HEK293 (cell line): Measurements from ENCODE around the gene SORT1.

ENCODE experiments used
- BCL6B ChIP-seq: fragments of 450-650 bp; formaldehyde crosslinking; IDR thresholded peaks from 2 replicates; pipeline ENCODE4 v1.5.1; 2017; ENCODE audit warnings: missing biosample characterization, missing genetic modification characterization
- EGR2 ChIP-seq: fragments of 450-650 bp; formaldehyde crosslinking; IDR thresholded peaks from 2 replicates; pipeline ENCODE4 v1.5.1; 2016; ENCODE audit warnings: low read depth, missing biosample characterization, missing genetic modification characterization
- INSM2 ChIP-seq: fragments of 450-650 bp; formaldehyde crosslinking; IDR thresholded peaks from 2 replicates; pipeline ENCODE4 v1.5.1; 2016; ENCODE audit warnings: missing biosample characterization, missing genetic modification characterization
- KLF10 ChIP-seq: fragments of 450-650 bp; IDR thresholded peaks from 2 replicates; pipeline ENCODE4 v1.5.1; 2018; ENCODE audit warnings: missing biosample characterization, mild to moderate bottlenecking, missing genetic modification characterization
- MZF1 ChIP-seq: fragments of 450-650 bp; formaldehyde crosslinking; IDR thresholded peaks from 2 replicates; pipeline ENCODE4 v1.5.1; 2017; ENCODE audit warnings: missing biosample characterization, missing genetic modification characterization, borderline replicate concordance
- PRDM4 ChIP-seq: fragments of 450-650 bp; formaldehyde crosslinking; IDR thresholded peaks from 2 replicates; pipeline ENCODE4 v1.5.1; 2017; ENCODE audit warnings: missing biosample characterization, missing genetic modification characterization
- TRIM28 ChIP-seq: IDR thresholded peaks from 2 replicates; pipeline ENCODE4 v1.6.1; 2011; ENCODE audit warnings: low read length, control low read depth, borderline replicate concordance
- ZBTB44 ChIP-seq: fragments of 450-650 bp; IDR thresholded peaks from 2 replicates; pipeline ENCODE4 v1.5.1; 2018; ENCODE audit warnings: missing biosample characterization, mild to moderate bottlenecking, missing genetic modification characterization
- ZFP3 ChIP-seq: fragments of 450-650 bp; formaldehyde crosslinking; IDR thresholded peaks from 2 replicates; pipeline ENCODE4 v1.5.1; 2016; ENCODE audit warnings: low read depth, missing biosample characterization, missing genetic modification characterization
- ZIC2 ChIP-seq: fragments of 450-650 bp; formaldehyde crosslinking; IDR thresholded peaks from 2 replicates; pipeline ENCODE4 v1.5.1; 2016; ENCODE audit warnings: missing biosample characterization, missing genetic modification characterization
- ZNF10 ChIP-seq: fragments of 450-650 bp; formaldehyde crosslinking; IDR thresholded peaks from 2 replicates; pipeline ENCODE4 v1.5.1; 2017; ENCODE audit warnings: missing biosample characterization, missing genetic modification characterization
- ZNF174 ChIP-seq: fragments of 450-650 bp; formaldehyde crosslinking; IDR thresholded peaks from 2 replicates; pipeline ENCODE4 v1.5.0; 2017; ENCODE audit warnings: missing biosample characterization, mild to moderate bottlenecking, missing genetic modification characterization
- ZNF24 ChIP-seq: fragments of 450-650 bp; formaldehyde crosslinking; IDR thresholded peaks from 2 replicates; pipeline ENCODE4 v1.5.1; 2016; ENCODE audit warnings: missing biosample characterization, missing genetic modification characterization
- ZNF324 ChIP-seq: fragments of 450-650 bp; formaldehyde crosslinking; IDR thresholded peaks from 2 replicates; pipeline ENCODE4 v1.5.1; 2016; ENCODE audit warnings: missing biosample characterization, missing genetic modification characterization
- ZNF518A ChIP-seq: fragments of 450-650 bp; formaldehyde crosslinking; conservative IDR thresholded peaks from 2 replicates; pipeline ENCODE4 v1.5.1; 2016; ENCODE audit warnings: low read depth, missing biosample characterization, missing genetic modification characterization
- ZNF529 ChIP-seq: fragments of 450-650 bp; formaldehyde crosslinking; IDR thresholded peaks from 2 replicates; pipeline ENCODE4 v1.5.1; 2017; ENCODE audit warnings: missing genetic modification characterization, missing biosample characterization; ENCODE audit not compliant: insufficient replicate concordance
- ZNF600 ChIP-seq: fragments of 450-650 bp; formaldehyde crosslinking; IDR thresholded peaks from 2 replicates; pipeline ENCODE4 v1.5.1; 2016; ENCODE audit warnings: missing biosample characterization, missing genetic modification characterization
- ZNF639 ChIP-seq: fragments of 450-650 bp; formaldehyde crosslinking; IDR thresholded peaks from 2 replicates; pipeline ENCODE4 v1.5.1; 2016; ENCODE audit warnings: missing biosample characterization, missing genetic modification characterization
- ZNF654 ChIP-seq: fragments of 450-650 bp; formaldehyde crosslinking; IDR thresholded peaks from 2 replicates; pipeline ENCODE4 v1.5.1; 2016; ENCODE audit warnings: low read depth, missing biosample characterization, missing genetic modification characterization
- ZNF660 ChIP-seq: fragments of 450-650 bp; IDR thresholded peaks from 2 replicates; pipeline ENCODE4 v1.5.1; 2018; ENCODE audit warnings: missing biosample characterization, mild to moderate bottlenecking, missing genetic modification characterization
- ZNF692 ChIP-seq: fragments of 450-650 bp; formaldehyde crosslinking; IDR thresholded peaks from 2 replicates; pipeline ENCODE4 v1.5.1; 2016; ENCODE audit warnings: missing biosample characterization, missing genetic modification characterization
- ZNF777 ChIP-seq: fragments of 450-650 bp; formaldehyde crosslinking; IDR thresholded peaks from 2 replicates; pipeline ENCODE4 v1.5.1; 2017; ENCODE audit warnings: missing biosample characterization, missing genetic modification characterization, borderline replicate concordance
- ZSCAN16 ChIP-seq: fragments of 450-650 bp; formaldehyde crosslinking; IDR thresholded peaks from 2 replicates; pipeline ENCODE4 v1.5.1; 2016; ENCODE audit warnings: missing biosample characterization, missing genetic modification characterization

Gene SORT1

GRCh38 chr1:109426281-109427170, 28.8 kb upstream of the SORT1 start, which contains the start of gene PSMA5 (continued):
- no peak for TF ChIP-seq MZF1 (tag by site-specific recombination)
- TF ChIP-seq ZNF174 (tag by site-specific recombination) = no peak
- 0 out of 2 replicates have a peak, but pooled peaks have one; percentile 1 for TF ChIP-seq ZNF639 (tag by site-specific recombination)
- TF ChIP-seq ZFP3 (tag by site-specific recombination) = no peak
- no peak for TF ChIP-seq ZNF529
- peak; percentile 35; the same call in 1 of the 2 replicates for TF ChIP-seq ZNF24 (tag by site-specific recombination)
- 0 out of 2 replicates have a peak, but pooled peaks have one; percentile 29 for TF ChIP-seq ZBTB44 (tag by site-specific recombination)
- TF ChIP-seq ZNF692 (tag by site-specific recombination) = peak; percentile 65; the same call in 1 of the 2 replicates
- no peak for TF ChIP-seq ZNF777 (tag by site-specific recombination)
- TF ChIP-seq KLF10 (tag by site-specific recombination) = no peak; the same call in 1 of the 2 replicates
- no peak for TF ChIP-seq ZNF10
- TF ChIP-seq ZNF654 = no peak
- TF ChIP-seq ZNF518A (tag by site-specific recombination) = peak; percentile 55; the same call in 1 of the 2 replicates
- TF ChIP-seq ZNF600 (tag by site-specific recombination) = peak; percentile 70; the same call in 1 of the 2 replicates
- no peak for TF ChIP-seq INSM2
- peak; percentile 57 for TF ChIP-seq ZNF660 (tag by site-specific recombination)
- TF ChIP-seq EGR2 (tag by site-specific recombination) = peak; percentile 41; the same call in 1 of the 2 replicates
- TF ChIP-seq TRIM28 = no peak
- no peak for TF ChIP-seq BCL6B (tag by site-specific recombination)
- 0 out of 2 replicates have a peak, but pooled peaks have one; percentile 19 for TF ChIP-seq ZIC2 (tag by site-specific recombination)
- no peak for TF ChIP-seq PRDM4 (tag by site-specific recombination)
- TF ChIP-seq ZSCAN16 = peak; percentile 99
- 0 out of 2 replicates have a peak, but pooled peaks have one; percentile 21 for TF ChIP-seq ZNF324 (tag by site-specific recombination)
